GM08714 (cell line): ENCODE measurements around the gene ROBO1.

Source experiments
- H3K4me3 ChIP-seq: fragments of 200-500 bp; sonication (Bioruptor generic); 2 replicates; pipeline ENCODE4 v1.5.1; 2014; ENCODE audit warnings: mild to moderate bottlenecking, low read length, inconsistent platforms
- ZNF274 ChIP-seq: IDR thresholded peaks from 2 replicates; pipeline ENCODE4 v1.6.1; 2012; ENCODE audit warnings: mild to moderate bottlenecking, low read depth, low read length

The ROBO1 gene

GRCh38 chr3:78848392-78849288, 919.2 kb downstream of the ROBO1 start:
- TF ChIP-seq ZNF274: no peak
- H3K4me3 ChIP-seq: no peak overlapping the region

GRCh38 chr3:78847603-78848002, 920.2 kb downstream of the ROBO1 start:
- H3K4me3 ChIP-seq: no peak overlapping the region
- TF ChIP-seq ZNF274: no peak

- TF ChIP-seq ZNF274: no peak
- no peak overlapping the region for H3K4me3 ChIP-seq
Observed at GRCh38 chr3:78847203-78847602, 920.6 kb downstream of the ROBO1 start.

GRCh38 chr3:78846718-78847117, 921.1 kb downstream of the ROBO1 start:
- TF ChIP-seq ZNF274: no peak
- H3K4me3 ChIP-seq: no peak overlapping the region

- no peak for TF ChIP-seq ZNF274
- H3K4me3 ChIP-seq: no peak overlapping the region
Observed at GRCh38 chr3:78845605-78846004, 922.2 kb downstream of the ROBO1 start.

DNA sequence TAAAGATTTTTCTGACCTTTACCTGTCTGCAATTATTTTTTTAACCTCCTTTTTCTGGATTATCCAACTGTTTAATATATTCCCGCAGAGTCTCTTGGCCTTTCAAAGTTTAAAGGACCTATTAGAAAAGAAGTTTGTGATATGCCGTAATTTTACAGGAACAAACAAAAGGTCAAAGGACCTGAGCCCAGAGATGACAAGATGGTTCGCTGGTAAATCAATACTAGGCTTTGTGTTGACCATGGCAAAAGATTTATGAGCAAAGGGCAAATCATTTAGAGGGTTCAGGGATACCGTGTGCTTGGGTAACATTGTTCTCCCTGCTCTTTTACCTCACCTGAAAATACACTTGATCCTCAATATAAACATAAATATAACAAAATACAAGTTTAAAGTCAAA, 923.5 kb downstream of the ROBO1 start:
- H3K4me3 ChIP-seq: no peak overlapping the region
- TF ChIP-seq ZNF274: no peak

DNA sequence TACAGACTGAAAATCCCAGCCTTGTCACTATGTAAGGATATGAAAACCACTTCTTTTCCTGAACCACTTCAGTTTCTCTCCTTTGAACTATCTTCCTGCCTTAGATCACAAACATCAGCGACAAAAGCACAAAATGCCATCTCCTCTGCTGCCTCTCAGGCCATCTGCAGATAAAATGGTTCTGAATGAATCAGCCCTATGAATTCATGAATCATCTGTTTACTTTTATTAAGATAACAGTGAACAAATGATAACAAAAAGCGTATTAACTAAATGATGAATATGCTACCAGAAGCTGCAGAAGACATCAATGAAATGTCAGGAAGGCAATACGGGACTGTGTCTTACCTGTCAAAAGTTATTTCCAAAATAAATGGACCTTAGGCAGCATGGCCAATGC, 928.1 kb downstream of the ROBO1 start:
- H3K4me3 ChIP-seq: no peak overlapping the region
- TF ChIP-seq ZNF274: no peak

DNA sequence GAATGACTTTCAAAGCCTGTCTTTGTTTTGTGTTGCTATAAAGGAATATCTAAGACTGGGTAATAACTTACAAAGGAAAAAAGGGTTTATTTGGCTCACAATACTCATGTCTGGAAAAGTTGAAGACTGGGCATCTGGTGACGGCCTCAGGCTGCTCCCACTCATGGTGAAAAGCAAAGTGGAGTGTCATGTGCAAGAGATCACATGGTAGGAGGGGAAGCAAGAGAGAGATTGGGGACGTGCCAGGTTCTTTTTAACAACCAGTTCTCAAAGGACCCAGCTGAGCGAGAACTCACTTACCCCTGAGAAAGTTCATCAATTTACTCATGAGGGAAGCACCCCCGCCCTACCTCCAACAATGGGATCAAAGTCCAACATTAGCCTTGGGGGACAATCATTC, 929.4 kb downstream of the ROBO1 start:
- no peak for TF ChIP-seq ZNF274
- H3K4me3 ChIP-seq: no peak overlapping the region

DNA sequence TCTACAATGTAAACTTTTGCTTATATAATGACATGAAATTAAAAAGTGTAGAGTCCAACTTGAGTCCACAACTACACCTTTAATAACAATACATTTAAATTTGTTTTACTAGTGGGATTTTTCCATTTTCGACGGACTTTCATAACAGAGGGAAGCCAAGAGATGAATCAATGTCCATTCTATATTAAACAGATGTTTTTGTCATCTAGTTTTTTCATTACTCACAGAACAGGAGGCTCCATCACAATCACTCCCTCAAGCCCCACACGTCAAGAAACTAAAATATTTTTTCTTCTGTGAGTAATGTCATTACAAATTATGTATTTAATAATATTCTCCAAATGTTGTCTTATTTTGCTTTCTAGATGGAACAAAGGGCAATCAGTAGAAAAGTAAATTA, 932.9 kb downstream of the ROBO1 start:
- TF ChIP-seq ZNF274: no peak
- H3K4me3 ChIP-seq: no peak overlapping the region

GRCh38 chr3:78832785-78833204, 935.0 kb downstream of the ROBO1 start:
- no peak for TF ChIP-seq ZNF274
- H3K4me3 ChIP-seq: no peak overlapping the region

DNA sequence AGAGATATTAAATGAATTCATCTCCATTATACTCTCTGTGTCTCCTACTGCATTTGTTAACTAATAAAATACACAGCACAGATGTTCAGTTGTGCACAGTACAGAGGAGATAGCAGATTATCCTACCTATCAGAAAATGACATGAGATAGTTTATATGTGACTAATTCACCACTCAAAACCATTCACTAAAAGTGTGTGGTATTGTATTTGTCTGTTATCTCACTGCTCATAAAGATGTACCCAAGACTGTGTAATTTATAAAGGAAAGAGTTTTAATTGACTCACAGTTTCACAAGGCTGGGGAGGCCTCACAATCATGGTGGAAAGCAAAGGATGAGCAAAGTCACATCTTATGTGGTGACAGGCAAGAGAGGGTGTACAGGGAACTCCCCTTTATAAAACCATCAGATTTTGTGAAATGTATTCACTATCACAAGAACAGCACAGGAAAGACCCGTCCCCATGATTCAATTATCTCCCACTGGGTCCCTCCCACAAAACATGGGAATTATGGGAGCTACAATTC, 936.3 kb downstream of the ROBO1 start:
- H3K4me3 ChIP-seq: no peak overlapping the region
- no peak for TF ChIP-seq ZNF274

- TF ChIP-seq ZNF274: no peak
Observed at GRCh38 chr3:78830470-78830869, 937.3 kb downstream of the ROBO1 start.

GRCh38 chr3:78827618-78828017, 940.2 kb downstream of the ROBO1 start:
- H3K4me3 ChIP-seq: no peak overlapping the region
- no peak for TF ChIP-seq ZNF274

More at GRCh38 chr3:78830470-78830869, 937.3 kb downstream of the ROBO1 start:
- H3K4me3 ChIP-seq: no peak overlapping the region

DNA sequence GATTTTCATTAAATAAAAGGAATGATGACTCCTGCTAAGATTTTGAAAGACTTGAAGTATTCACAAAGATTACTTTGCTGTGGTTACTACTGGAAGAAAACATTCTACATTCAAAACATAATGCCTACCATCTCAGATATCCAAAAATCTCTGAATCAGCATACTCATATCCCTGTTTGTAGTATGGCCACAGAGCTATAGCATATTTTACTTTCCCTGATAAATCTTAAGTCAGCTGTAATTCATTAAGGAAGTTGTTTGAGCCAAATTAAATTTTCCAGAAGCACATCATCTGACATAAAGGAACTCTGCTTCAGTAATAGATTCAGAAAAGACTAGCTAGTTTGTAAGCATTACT, 942.0 kb downstream of the ROBO1 start:
- no peak overlapping the region for H3K4me3 ChIP-seq
- no peak for TF ChIP-seq ZNF274

DNA sequence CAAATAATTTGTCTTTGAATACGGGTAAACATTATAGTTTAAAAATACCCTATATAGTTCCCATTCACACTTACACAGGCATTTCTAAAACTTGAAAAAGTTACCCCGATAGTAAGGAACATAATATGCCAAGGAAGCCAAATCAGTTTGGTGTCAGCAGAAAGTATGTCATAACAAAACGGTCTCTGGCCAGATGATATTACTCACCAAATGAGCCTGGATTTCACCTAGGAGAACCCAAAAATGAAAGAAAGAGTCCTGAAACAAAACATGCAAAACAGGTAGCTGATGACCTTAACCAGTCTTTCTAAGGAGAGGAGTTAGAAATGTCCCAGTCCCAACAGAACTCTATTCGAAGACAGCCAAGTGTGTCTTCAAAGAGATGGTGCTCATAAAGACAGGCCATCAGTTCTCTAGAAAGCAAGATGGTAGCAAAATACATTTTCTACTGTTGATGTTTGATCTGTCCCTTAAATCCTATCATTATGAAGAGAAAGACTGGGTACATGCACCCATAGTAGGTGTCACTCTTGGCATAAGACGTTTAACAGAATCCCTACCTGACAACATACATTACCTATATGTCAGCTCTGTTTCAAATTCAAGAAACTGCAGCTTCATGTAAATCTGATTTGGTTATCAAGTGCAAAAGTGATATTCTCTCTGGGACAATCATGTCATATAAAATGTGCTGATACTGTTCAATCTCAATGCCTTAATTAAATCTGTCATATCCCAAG, 942.5 kb downstream of the ROBO1 start:
- TF ChIP-seq ZNF274: no peak
- no peak overlapping the region for H3K4me3 ChIP-seq

GRCh38 chr3:78823859-78824258, 943.9 kb downstream of the ROBO1 start:
- TF ChIP-seq ZNF274: no peak

More at GRCh38 chr3:78823859-78824258, 943.9 kb downstream of the ROBO1 start:
- H3K4me3 ChIP-seq: no peak overlapping the region
